ENCODE data around the gene ALPI. TPM values are rescaled to one million over a fixed set of nuclear protein-coding genes. Genes with fewer than 3 reads are reported as not detected.
A peak's percentile ranks its signal among the peaks of the same experiment; 100 is the strongest.
"Not testable (repeated sequence)": the region's sequence is repeated elsewhere in the genome, so short reads cannot be mapped to it uniquely, and the experiment has no call there.

Gene ALPI
- total RNA-seq, 2 experiments from 2014 or later = not detected

GRCh38 chr2:232440220-232441018 is 15.5 kb upstream of the ALPI start:
- H3K4me3 Mint-ChIP-seq; H3K4me1 Mint-ChIP-seq; H3K27ac Mint-ChIP-seq; H3K36me3 Mint-ChIP-seq (ENCODE audit: low read depth); H3K9me3 Mint-ChIP-seq; H3K27me3 Mint-ChIP-seq; POLR2A ChIA-PET: not testable (repeated sequence)
- CTCF ChIA-PET = interaction anchor here (1.7 kb wide), 1 partner anchor 110 kb away, joined by 5 read pairs; no protein-coding TSS in a partner anchor
- DNase-seq = peak; percentile 88

DNA sequence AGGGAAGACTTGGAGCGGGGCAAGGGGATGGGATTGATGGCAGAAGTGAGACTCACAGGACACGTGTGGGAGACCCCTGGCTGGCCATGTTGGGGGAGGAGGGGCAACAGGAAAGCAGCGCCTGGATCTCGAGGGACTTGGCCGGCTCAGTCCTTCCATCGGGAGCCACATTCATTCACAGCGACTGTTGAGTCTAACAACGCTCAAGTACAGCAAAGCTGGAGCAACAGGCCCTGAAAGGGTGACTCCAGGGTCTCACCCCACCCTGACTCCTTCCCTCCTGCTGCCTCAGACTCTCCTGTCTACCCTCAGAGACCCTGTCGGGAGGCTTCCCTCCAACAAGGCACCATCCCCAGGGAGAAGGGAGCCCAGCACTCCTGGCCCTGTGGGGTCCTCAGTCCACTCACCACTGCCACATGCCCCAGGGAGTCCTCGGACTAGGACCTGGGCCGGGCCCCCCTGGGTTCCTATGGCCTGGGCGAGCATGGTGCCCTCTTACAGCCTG is 14.8 kb upstream of the ALPI start:
- no peaks in the 10 kb centered on the region for H3K4me1 Mint-ChIP-seq
- POLR2A ChIA-PET = no interaction called here
- CTCF ChIA-PET = no interaction called here
- H3K4me3 Mint-ChIP-seq = no peak overlapping the region
- no peaks in the 10 kb centered on the region for H3K27me3 Mint-ChIP-seq
- no peak overlapping the region for H3K27ac Mint-ChIP-seq
- no peaks in the 10 kb centered on the region for H3K9me3 Mint-ChIP-seq
- no peak for DNase-seq
- H3K36me3 Mint-ChIP-seq (ENCODE audit: low read depth) = no peaks in the 10 kb centered on the region

GRCh38 chr2:232441922-232442321 is 14.0 kb upstream of the ALPI start:
- POLR2A ChIA-PET; DNase-seq; H3K4me3 Mint-ChIP-seq; H3K4me1 Mint-ChIP-seq; H3K36me3 Mint-ChIP-seq (ENCODE audit: low read depth); CTCF ChIA-PET; H3K27me3 Mint-ChIP-seq; H3K27ac Mint-ChIP-seq; H3K9me3 Mint-ChIP-seq: not testable (repeated sequence)

GRCh38 chr2:232442431-232442830 is 13.5 kb upstream of the ALPI start:
- H3K4me1 Mint-ChIP-seq; H3K4me3 Mint-ChIP-seq; POLR2A ChIA-PET; H3K9me3 Mint-ChIP-seq; H3K27me3 Mint-ChIP-seq; DNase-seq; H3K36me3 Mint-ChIP-seq (ENCODE audit: low read depth); H3K27ac Mint-ChIP-seq: not testable (repeated sequence)
- CTCF ChIA-PET = interaction anchor here (0.9 kb wide), 1 partner anchor 21 kb away, joined by 3 read pairs; no protein-coding TSS in a partner anchor

DNA sequence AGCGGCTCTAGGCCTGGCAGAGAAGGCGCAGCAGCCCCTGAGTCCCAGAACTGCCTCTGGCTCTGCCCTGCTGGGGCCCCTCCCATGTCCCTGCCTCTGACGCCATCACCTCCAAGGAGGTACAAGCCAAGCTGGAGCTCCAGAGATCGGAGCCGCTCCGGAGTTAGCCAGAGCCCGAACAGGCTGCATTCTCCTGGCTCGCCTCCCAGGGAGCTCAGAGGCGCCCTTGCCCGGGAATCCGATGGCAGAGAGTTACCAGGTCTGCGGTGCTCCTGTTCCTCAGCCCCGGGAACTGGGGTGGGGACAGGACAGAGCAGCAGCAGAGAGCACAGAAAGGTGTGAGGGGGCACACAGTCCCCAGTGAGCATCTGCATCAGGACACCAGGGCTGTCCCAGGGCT is 12.9 kb upstream of the ALPI start:
- DNase-seq; H3K4me1 Mint-ChIP-seq; POLR2A ChIA-PET; H3K36me3 Mint-ChIP-seq (ENCODE audit: low read depth); H3K27me3 Mint-ChIP-seq; H3K4me3 Mint-ChIP-seq; H3K27ac Mint-ChIP-seq; H3K9me3 Mint-ChIP-seq: not testable (repeated sequence)
- CTCF ChIA-PET = interaction anchor here (0.9 kb wide), 1 partner anchor 22 kb away, joined by 3 read pairs; no protein-coding TSS in a partner anchor

GRCh38 chr2:232443669-232444408 is 12.1 kb upstream of the ALPI start:
- H3K9me3 Mint-ChIP-seq; H3K27ac Mint-ChIP-seq; DNase-seq; H3K36me3 Mint-ChIP-seq (ENCODE audit: low read depth); H3K27me3 Mint-ChIP-seq; H3K4me3 Mint-ChIP-seq; H3K4me1 Mint-ChIP-seq; POLR2A ChIA-PET: not testable (repeated sequence)
- CTCF ChIA-PET = interaction anchor here (1.2 kb wide), 1 partner anchor 9 kb away, joined by 4 read pairs; no protein-coding TSS in a partner anchor

- ChIA-PET POLR2A (no interaction called here), CTCF (interaction anchor here (0.5 to 1.2 kb wide), 3 partner anchors 10 to 1896 kb away, joined by 3 to 4 read pairs (median 3); no protein-coding TSS in a partner anchor)
- no peak overlapping the region for H3K4me3 Mint-ChIP-seq
- H3K27ac Mint-ChIP-seq = no peak overlapping the region
- no peaks in the 10 kb centered on the region for H3K36me3 Mint-ChIP-seq (ENCODE audit: low read depth)
- peak; percentile 75 for DNase-seq
- H3K4me1 Mint-ChIP-seq = peaks cover 3% of the 10 kb centered on the region
- no peaks in the 10 kb centered on the region for H3K9me3 Mint-ChIP-seq
- H3K27me3 Mint-ChIP-seq = no peaks in the 10 kb centered on the region
These were observed 11.4 kb upstream of the ALPI start for GRCh38 chr2:232444409-232445148.

- CTCF ChIA-PET = interaction anchor here (0.5 to 1.7 kb wide), 3 partner anchors 8 to 1895 kb away, joined by 3 to 5 read pairs (median 3); no protein-coding TSS in a partner anchor
- POLR2A ChIA-PET; H3K27me3 Mint-ChIP-seq; H3K4me3 Mint-ChIP-seq; H3K36me3 Mint-ChIP-seq (ENCODE audit: low read depth); H3K9me3 Mint-ChIP-seq; H3K27ac Mint-ChIP-seq; H3K4me1 Mint-ChIP-seq; DNase-seq: not testable (repeated sequence)
These were observed 10.6 kb upstream of the ALPI start for GRCh38 chr2:232445149-232445885.

GRCh38 chr2:232446266-232446777 is 9.6 kb upstream of the ALPI start:
- POLR2A ChIA-PET; H3K27ac Mint-ChIP-seq; H3K4me3 Mint-ChIP-seq; H3K36me3 Mint-ChIP-seq (ENCODE audit: low read depth); DNase-seq; H3K27me3 Mint-ChIP-seq; H3K9me3 Mint-ChIP-seq; H3K4me1 Mint-ChIP-seq: not testable (repeated sequence)
- CTCF ChIA-PET = interaction anchor here (0.7 to 1.7 kb wide), 4 partner anchors 9 to 23 kb away, joined by 3 to 5 read pairs (median 4); no protein-coding TSS in a partner anchor

DNA sequence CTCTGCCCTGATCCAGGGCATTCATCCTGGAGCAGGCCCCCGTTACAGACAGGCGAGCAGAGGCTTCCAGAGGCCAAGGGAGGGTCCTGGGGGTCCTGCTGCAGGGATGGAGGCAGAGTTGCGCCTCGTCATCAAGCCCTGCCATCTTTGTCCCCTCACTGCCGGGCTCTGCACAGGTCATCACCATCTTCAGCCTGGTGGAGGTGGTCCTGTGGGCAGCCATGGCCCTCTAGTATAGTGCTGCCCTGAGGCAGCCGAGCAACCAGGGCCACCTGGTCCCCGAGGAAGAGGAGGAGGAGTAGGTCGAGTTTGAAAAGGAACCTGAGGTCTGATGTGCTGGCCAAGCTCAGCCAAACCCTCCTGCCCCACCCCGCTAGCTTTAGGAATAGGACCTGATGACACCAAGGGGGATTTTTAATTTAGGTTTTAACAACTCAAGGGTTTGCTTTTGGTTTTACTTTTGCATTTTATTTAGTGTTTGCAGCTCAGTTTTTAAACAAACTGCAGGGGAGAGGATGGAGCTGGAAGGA is 8.8 kb upstream of the ALPI start:
- no peak for DNase-seq
- ChIA-PET CTCF (interaction anchor here (0.7 to 1.7 kb wide), 4 partner anchors 10 to 22 kb away, joined by 3 to 5 read pairs (median 4); no protein-coding TSS in a partner anchor), POLR2A (no interaction called here)
- Mint-ChIP-seq H3K4me3 (no peak overlapping the region), H3K27me3 (no peaks in the 10 kb centered on the region), H3K27ac (no peak overlapping the region), H3K9me3 (no peaks in the 10 kb centered on the region), H3K4me1 (peaks cover 3% of the 10 kb centered on the region), H3K36me3 (ENCODE audit: low read depth) (no peaks in the 10 kb centered on the region)

- H3K27me3 Mint-ChIP-seq = no peaks in the 10 kb centered on the region
- POLR2A ChIA-PET = no interaction called here
- H3K27ac Mint-ChIP-seq = no peak overlapping the region
- no peak for DNase-seq
- CTCF ChIA-PET = interaction anchor here (1.5 kb wide), 1 partner anchor 22 kb away, joined by 5 read pairs; no protein-coding TSS in a partner anchor
- H3K4me3 Mint-ChIP-seq = no peak overlapping the region
- H3K9me3 Mint-ChIP-seq = no peaks in the 10 kb centered on the region
- H3K4me1 Mint-ChIP-seq = peaks cover 3% of the 10 kb centered on the region
- H3K36me3 Mint-ChIP-seq (ENCODE audit: low read depth) = no peaks in the 10 kb centered on the region
These were observed 8.2 kb upstream of the ALPI start for GRCh38 chr2:232447638-232448303.
